Hepatic stellate cell (primary cell): ENCODE measurements around the gene DPEP3.

Source experiments
- DNase-seq: peaks from one replicate; pipeline ENCODE4 v3.0.0; 2011; ENCODE audit warnings: low spot score

The DPEP3 gene

GRCh38 chr16:67930191-67930590, 50.1 kb downstream of the DPEP3 start:
- no peak for DNase-seq

- DNase-seq = peak; percentile 85
These were observed 51.5 kb downstream of the DPEP3 start for GRCh38 chr16:67928561-67929364.

- no peak for DNase-seq
These were observed 52.2 kb downstream of the DPEP3 start for GRCh38 chr16:67928147-67928546.

GRCh38 chr16:67927131-67927941, 53.0 kb downstream of the DPEP3 start:
- DNase-seq = no peak

- peak; percentile 78 for DNase-seq
These were observed 54.0 kb downstream of the DPEP3 start for GRCh38 chr16:67926181-67926750.
